ENCODE measurements around the gene FLRT1.

The FLRT1 gene

DNA sequence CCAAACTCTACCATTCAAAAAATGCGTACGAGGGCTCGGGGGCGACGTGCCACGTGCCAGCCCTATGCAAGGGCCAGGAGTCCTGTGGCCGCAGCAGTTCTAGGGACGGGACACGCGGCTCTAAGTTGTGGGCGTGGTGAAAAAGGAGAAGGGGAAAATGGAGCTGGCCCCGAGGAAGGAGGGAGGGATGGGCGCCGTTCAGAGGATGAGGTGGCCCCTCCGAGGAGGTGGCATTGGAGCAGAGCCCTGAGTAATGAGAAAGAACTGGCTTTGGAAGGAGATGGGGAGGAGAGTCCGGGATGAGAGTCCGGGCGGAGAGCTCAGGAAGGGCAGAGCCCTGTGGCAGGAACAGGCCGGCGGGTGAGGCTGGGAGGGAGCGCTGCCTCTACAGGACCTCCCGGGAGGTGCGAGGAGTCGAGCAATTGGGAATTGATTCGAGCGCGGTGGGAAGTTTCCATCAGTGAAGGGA lies 28.5 kb upstream of the FLRT1 start:
- DNase-seq, result no peak

DNA sequence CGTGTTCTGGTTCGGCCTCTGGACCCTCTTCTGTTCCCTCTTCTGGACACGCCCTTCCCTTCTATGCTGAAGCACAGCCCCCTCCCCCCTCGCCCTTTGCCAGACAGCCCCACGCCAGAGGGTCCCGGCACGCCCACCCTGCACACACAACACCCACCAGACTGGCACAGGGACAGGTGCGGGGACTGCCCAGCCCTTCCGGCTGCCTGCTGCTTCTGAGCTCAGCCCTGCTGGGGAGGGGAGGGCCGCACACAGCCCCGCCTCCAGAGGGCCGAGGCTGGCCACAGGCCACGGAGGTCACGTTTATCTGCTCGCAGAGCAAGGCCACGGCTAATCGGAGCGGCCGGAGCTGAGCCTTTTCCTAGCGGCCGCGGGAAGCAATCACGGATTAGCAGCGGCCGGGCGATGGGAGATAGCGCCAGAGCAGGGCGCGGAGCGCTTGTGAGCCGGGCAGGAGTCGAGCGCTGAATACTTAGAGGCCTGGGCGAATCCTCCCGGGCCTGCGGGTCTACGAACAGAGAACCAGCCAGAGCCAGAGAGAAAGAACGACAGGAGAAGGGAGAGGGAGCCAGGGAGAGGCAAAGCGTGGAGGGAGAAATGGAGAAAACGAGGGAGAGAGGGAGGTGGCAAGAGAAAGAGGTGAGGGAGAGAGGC lies 28.0 kb upstream of the FLRT1 start:
- no peak for DNase-seq

DNA sequence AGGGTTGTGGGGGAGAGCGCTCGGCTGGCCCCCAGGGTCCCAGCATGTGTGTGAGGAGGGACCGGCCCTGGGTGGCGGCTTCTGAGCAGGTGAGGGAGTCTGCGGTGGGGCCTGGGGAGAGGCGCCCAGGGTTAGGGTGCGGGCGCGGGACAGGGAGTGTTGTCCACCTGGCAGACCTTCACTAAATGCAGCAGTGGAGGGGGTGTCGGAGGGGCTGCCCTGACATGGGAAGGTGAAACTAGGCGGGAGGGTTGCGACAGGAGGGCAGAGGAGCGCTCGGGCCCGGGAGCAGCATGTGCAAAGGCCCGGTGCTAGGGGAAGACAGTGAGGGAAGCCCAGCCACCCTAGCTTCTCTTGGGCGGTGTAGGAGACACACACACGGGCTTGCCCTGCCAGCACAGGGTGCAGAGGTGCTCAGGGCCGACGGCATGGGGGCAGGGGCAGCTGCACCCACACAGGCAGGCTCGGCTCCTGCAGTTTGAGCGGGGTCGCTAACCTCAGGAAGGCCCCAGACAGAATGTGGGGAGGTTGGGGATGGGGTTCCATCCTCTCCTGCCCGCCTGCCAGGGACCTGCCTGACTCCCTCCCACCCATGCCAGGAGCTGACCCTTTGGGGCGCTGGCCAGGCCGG lies 27.3 kb upstream of the FLRT1 start:
- no peak for DNase-seq

DNA sequence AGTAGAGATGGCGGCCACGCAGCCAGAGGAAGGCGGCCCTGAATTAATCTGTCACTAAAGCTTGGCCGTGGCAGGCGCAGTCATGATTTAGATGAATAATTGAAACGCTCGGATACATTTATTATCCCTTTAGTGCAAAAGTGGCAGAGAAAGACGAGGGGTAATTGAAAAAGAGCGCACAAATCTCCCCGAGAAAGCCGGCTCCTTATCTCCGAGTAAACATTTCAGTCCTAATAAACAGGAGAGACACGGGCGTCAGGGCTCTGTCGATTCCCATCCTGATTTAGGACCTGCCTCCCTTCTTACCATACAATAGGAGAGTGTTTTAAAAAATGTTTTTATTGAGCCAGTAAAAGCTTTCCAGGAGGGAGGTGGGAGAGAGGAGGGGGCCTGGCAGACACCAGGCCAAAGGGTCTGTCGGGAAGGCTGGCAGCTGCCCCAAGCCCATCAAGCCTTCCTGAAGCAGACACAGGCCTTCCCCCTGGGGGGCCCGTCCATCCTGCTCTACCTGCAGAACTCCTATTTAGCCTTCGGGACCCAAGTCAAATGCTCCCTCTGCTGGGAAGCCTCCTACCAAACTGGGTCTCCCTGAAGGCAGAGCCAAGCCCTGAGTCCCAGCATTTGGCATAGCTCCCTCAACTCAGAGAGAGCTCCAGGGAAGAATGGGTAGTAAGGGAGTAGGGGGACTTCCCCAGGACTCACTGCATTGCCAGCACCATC lies 26.7 kb upstream of the FLRT1 start:
- no peak for DNase-seq

DNA sequence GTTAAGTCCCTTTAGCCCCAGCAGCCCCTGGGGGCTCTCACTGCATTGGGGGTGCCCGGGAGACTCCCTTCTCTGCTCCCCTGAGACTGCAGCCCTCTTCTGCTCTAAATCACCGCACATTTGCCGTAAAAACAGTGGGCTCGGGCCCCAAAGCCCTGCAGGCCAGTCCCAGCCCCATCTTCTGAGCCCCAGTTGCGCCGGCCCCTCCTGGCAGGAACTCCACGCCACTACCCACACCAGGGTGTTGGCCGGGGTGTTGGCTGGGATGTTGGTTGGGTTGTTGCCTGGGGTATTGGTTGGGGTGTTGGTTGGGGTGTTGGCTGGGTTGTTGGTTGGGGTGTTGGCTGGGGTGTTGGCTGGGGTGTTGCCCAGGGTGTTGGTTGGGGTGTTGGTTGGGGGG lies 26.0 kb upstream of the FLRT1 start:
- no peak for DNase-seq

DNA sequence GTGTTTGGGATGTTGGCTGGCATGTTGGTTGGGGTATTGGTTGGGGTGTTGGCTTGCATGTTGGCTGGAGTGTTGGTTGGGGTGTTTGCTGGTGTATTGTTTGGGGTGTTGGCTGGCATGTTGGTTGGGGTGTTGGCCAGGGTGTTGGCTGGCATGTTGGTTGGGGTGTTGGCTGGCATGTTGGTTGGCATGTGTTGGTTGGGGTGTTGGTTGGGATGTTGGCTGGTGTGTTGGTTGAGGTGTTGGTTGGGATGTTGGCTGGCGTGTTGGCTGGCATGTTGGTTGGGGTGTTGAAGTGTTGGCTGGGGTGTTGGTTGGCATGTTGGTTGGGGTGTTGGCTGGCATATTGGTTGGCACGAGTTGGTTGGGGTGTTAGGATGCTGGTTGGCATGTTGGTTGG lies 24.9 kb upstream of the FLRT1 start:
- DNase-seq, result no peak

DNA sequence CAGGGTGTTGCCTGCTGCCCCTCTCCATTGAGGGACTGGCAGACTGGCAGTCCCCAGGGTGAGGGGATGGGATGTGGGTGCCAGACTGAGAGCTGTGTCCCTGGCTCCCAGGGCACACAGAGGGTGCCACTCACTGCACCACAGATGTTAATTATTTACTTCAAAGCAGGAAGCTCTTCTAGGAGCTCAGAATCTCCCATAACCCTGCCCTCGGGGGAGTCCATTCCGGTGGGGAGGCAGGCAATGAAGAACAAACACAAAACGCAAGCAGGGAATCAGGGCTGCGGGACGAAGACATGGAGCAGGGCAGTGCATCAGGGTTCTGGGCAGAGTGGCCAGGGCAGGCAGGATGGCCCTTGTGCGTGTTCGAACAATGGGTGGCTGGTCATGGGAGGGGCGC lies 24.4 kb upstream of the FLRT1 start:
- DNase-seq, result no peak

DNA sequence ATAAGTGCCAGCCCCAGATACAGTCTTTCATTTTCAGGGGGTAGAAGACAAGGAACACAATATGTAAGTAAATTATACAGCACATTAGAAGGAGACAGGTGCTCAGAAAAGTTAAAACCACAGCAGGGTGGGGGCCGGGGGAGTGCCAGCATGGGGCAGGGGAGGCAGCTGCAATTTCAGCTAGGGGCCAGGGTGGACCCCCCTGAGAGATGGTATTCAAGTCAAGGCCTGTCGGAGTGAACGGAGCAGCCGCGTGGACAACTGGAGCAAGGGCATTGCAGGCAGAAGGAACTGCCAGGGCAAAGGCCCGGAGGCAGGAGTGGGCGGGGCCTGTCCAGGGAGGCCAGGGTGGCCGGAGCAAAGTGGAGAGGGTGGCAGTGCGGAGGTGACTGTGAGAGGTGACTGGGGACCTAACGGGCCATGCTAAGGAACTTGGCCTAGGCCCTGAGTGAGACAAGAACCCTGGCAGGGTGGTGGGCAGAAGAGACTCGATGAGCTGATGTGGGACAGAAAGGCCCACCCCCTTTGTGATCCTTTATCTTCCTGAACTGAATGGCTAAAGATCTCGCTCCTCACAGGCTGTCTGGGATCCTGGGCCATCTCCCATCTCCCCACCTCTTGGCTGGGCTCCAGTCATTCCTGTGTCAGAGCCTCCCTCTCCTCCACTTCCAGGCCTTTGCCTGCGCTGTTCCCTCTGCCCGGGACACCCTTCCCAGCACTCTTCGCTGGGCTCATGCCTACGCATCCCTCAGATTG lies 22.4 kb upstream of the FLRT1 start:
- no peak for DNase-seq

DNA sequence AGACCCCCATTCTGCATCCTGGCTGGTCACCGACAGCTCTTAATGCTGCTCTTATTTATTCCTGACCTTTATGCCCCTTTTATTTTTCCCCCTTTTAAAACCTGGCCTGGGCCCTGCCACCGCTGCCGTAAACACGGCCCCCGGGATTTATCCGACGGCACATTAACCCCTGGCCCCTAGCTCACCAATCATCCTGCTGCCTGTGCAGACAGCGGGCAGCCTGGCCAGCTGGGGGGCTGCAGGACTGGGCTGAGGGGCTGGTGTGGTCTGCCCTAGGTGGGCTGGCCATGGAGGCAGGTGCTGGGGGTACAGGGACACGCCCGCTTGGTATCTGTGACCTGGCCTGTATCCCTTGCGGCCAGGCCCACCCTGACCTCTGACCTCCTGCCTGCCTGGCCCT lies 21.4 kb upstream of the FLRT1 start:
- no peak for DNase-seq

DNA sequence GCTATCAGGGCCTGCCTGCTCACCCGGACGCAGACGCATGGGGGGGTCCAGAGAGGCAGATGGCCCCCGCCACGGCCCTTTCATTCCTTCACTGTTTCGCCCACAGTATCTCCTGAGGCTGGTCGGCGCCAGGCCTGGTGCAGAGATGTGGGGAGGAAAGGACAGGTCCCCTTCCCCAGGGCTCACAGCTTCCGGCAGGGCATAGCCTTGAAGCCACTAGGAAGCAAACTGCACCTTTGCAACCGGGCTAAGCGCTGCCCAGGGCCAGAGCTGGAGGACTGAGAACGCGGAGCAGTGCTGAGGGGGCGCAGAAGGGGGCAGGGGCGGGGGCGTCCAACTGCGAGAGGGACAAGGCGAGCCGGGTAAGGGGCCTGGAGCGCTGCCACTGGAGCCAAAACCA lies 20.2 kb upstream of the FLRT1 start:
- DNase-seq, result no peak

DNA sequence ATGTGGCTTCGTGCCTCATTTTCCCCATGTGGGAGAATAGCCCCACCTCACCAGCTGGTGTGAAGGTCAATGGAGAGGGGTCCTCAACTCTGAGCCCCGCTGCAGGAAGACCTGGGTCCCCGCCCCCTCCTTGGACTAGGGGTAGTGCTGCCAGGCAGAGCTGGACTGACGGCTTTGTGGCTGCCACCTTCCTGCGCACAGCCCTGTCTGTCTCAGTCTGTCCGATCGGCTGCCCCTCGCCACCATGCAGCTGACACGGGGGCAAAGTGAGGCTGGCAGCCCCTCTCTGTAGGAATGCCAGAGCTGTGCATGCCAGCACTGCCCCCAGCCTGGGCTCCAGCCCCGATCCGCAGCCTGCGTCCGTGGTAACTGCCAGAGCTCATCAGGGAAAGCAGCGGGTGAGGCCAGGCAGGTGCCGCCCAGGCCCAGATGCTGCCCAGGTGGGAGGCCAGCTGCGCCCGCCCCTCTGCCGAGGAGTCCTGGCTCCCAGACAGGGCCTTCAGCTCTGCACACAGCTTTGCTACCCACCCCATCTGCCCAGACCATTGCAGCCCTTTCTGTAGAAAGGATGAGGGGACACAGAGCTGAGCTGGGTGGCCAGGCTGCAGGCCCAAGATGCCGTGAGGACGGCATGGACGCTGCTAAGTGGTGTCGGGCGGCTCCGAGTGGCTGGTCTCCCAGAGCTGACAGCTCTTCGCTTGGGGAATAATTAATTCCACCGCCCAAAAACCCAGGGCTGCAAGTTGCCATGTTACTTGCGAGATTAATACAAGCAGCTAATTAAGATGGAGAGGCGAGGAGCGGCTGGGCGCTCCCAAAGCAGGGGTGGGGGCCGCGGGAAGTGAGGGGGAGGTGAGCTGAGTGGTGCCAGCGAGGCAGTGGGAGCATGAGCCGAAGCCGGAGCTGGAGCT lies 19.5 kb upstream of the FLRT1 start:
- DNase-seq, result no peak

DNA sequence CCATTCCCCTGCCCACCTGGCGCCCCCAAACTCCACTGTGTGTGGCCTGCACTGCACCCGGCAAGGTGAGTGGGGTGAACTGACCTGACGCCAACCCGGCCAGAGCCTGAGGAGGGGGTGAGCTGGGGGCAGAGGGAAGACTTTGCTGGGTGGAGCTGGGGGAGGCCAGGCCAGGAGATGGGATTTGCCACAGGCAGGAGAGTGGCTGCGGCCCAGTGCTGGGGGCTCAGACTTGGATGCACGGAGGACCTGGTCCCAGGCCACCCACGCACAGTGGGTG lies 17.8 kb upstream of the FLRT1 start:
- DNase-seq, result no peak

DNA sequence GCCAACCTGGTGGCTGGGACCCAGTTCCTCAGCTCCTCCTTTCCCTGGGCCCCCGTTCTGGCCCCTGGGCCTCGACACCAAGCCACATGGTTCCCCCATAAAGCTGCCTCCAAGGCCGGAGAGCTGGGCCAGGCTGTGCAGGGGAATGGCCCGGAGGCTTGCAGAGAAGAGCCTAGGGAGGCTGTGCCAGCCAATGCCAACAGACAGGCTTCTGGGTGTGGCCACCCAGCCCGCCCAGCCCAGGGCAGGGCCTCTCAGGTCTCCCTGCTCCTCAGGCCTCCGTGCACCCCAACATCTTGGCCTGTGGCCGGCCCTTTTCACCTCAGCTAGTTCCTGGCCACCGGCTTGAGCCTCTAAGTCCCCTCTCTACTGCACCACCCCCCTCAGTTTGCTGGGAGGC lies 17.4 kb upstream of the FLRT1 start:
- no peak for DNase-seq

DNA sequence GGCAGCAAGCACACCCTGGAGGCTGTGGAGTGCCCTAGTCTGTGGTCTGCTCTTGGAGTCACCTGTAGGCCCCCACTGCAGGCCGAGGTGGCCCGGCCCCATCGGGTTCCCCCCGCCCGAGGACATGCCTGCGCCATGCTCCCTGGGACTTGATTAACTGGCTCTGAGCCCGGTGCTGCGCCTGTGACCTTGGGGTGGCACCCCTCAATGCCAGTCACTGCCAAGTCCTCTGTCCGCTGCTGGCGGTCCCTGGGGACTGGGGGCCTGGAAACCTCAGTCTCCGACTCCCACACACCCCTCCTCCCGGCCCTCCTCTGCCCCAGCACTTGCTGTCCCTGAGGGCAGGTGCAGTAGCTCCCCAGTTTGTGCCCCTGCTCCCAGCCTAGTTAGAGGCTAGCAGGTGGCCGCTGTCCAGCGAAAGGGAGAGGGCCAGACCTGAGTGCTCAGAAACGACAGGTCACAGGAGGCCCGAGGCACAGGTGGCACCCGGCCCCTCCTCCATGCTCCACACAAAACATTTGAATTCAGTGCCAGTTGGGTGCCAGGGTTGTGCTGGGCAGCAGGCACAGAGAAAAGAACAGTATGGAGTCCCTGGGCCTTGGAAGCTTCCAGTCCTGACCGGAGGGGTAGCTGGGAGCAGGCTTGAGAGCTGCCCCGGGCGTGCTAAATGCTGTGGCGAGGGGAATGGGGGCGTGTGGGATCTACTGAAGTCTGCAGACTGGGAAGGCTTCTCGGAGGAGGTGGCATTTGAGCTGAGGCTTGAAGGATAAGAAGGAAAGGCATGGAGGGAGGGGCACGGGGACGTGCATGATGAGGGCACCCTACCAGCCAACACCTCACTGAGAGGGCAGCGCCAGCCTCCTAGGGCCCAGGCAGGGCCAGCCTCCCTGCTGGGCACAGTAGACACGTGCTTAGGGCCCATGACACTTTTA lies 16.4 kb upstream of the FLRT1 start:
- no peak for DNase-seq

DNA sequence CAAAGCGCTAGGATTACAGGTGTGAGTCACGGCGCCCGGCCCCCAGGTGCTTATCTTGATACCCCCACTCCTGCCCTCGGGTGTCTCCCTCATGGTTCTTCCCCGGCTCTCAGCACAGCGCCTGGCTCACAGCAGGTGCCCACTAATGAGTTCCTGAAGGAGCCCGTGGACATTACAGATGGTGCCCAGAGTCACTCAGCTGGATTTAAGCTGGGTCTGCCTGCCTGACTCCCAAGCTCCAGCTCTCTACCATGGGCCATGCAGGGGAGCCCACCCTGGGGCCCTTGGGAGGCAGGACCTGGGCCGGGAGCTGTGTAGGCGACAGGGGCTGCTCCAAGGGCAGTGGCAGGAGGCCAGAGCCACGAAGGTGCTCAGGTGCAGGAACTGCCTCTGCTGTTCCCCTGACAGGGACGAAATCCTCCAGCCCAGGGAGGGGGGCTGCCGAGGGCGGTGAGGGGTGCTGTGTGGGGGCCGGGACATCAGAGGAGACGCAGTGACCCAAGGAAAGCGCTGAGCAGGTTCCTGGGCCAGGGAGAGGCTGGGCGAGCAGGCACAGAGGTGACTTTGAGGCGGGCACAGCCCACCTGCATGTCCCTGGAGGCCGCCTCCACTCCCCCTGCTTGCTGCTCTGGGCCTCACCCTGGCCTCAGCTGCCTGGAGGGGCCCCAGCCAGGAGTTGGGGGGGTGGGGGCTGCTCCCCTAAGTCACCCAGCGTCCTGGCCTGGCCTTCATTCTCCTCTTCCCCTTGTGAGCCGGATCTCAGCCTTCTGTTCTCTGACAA lies 14.6 kb upstream of the FLRT1 start:
- no peak for DNase-seq

DNA sequence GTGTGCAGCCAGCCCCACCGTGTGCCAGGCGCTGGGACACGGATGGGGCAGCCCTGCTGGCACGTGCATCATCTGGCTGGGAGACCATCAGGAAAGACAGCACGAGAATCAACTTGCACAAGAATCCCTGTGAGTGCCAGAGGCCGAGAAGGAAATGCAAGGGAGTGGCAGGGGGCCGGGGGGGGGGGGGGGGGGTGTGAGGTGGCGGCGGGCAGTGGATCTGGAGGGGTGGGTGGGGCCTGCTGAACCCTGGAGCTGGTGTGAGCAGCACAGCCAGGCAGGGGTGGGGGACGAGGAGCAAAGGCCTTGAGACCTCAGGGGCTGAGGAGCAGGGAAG lies 14.0 kb upstream of the FLRT1 start:
- DNase-seq, result no peak

DNA sequence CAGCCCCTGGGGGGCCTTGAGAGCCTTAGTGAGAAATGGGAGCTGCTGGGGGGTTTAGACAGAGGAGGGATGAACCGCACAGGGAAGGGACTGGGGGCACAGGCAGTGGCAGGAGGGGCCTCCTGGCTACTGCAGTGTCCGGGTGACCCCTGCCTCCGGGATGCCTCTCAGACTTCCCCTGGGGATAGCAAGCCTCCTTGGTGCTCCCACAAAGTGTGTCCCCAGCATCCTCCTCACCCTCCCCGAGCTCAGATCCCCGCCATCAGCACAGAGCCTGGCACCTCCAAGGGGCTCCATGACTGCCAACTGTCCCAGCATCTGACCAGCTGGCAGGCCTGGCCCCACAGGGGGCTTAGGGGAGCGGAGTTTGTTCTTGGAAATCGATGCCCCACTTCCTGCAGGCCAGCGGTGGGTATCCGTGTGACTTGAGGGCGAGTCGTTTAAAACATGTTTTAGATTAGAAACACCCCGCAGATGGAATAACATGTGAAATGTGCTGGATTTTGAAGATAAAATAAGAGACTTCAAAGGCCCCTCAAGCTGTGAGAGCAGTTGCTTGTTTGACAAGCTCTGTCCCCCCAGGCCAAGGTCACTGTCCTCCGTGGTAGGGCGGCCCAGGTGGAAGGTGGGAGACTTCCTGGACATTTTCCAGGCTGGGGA lies 13.5 kb upstream of the FLRT1 start:
- DNase-seq, result no peak

DNA sequence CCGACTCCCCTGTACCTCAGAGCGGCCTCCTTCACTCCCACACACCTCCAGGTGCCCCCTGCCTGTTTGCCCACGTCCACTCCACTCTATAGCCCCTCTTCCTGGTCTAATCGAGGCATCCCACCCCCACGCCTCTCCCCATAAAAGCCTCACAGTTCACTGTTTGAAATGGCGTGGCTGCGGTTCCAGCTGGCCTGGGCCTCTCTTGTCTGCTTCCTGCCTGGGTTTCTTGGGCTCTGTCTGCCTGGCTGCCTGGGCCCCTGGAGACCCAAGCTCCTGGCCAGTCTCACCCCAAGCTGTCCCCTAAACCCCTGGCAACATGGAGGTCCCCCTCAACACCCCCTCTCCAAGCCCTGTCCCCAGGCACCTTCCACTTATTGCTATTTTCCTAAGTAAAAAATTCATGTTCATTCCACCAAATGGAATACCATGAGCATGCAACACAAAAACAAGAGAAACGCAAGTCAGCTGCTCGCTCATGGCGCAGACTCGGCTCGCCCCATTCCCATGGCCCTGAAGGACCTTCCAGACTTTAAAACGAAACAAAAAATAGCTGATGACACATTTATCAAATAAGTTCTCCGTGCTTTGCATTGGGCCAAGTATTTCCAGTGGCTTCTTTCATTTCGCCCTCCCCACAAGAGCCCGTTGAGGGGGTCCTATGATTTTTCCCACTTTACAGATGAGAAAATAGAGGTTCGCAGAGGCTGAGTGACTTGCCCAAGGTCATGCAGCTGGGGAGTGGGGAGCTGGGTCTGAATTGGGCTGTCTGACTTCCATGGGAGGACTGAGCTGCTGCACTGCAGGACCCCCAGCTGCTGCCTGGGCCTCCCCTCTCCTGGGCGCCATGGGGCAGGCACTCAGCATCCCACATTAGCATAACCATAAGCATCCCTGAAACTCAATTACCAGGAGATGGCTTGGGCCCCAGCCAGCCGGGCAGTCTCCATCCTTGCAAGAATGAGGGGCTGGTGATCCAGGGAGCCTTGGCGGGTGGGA lies 11.7 kb upstream of the FLRT1 start:
- DNase-seq, result no peak

DNA sequence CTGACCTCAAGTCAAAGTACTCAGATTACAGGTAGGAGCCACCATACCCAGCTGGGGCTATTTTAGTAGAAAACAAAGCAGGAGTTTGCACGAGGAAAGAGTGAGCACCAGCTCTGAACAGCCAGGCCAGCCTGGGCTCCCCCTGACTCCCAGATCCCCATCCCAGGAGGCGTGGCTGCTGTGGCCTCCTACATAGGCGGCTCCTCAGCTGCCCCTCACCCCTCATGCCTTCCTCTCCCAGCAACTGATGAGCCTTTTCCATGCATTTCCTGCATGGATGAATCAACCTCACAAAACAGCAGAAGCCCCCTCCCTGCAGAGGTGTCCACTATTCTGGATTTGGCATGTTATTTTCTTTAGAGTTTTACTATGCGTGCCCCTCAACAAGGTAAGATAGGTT lies 10.5 kb upstream of the FLRT1 start:
- no peak for DNase-seq

Measured in T-helper 1 cell (primary cell).